H1 (cell line): ENCODE data around the gene CDC42BPB. TPM values are rescaled to one million over a fixed set of nuclear protein-coding genes. Genes with fewer than 3 reads are reported as not detected.

Experiments used
- CTCF ChIA-PET: fragments of 300-600 bp; sonication (Branson Sonifier 250); formaldehyde crosslinking; loops from one replicate; lab custom pipeline; 2021; ENCODE audit not compliant: partially characterized antibody; lab: Charles Lee
- POLR2A ChIA-PET: fragments of 300-600 bp; sonication (Branson Sonifier 250); formaldehyde crosslinking; loops from one replicate; lab custom pipeline; 2021; ENCODE audit warnings: inconsistent platforms; ENCODE audit not compliant: partially characterized antibody; lab: Charles Lee
- DNase-seq, 2 experiments: peaks; one replicate each; pipeline versions ENCODE4 v3.0.0 to v3.0.0-alpha.2; 2010 to 2022; ENCODE audit warnings: low spot score in 2 of 2, low read depth in 1 of 2, mixed read lengths in 1 of 2
- FAIRE-seq: peaks from 2 replicates; lab custom pipeline; 2011; peaks lifted over from hg19 to GRCh38; lab: Jason Lieb, UNC
- H2AFZ ChIP-seq: 2 replicates; pipeline ENCODE4 v1.8.1; 2012; ENCODE audit warnings: low read length, inconsistent platforms
- H2AK5ac ChIP-seq: 2 replicates; pipeline ENCODE4 v1.6.1; 2013; ENCODE audit warnings: low read depth, low read length
- H2BK120ac ChIP-seq: replicated peaks from 2 replicates; pipeline ENCODE3; 2013; ENCODE audit warnings: low read depth, low read length, inconsistent platforms
- H2BK12ac ChIP-seq: 2 replicates; pipeline ENCODE4 v1.6.1; 2013; ENCODE audit warnings: low read depth, low read length
- H2BK15ac ChIP-seq: 2 replicates; pipeline ENCODE4 v1.6.1; 2013; ENCODE audit warnings: low read length
- H2BK20ac ChIP-seq: 2 replicates; pipeline ENCODE4 v1.6.1; 2013; ENCODE audit warnings: low read length
- H2BK5ac ChIP-seq: 2 replicates; pipeline ENCODE4 v1.6.1; 2013; ENCODE audit warnings: low read depth, low read length
- H3K14ac ChIP-seq: 2 replicates; pipeline ENCODE4 v1.6.1; 2013; ENCODE audit warnings: inconsistent platforms; ENCODE audit not compliant: insufficient read length
- H3K18ac ChIP-seq: 2 replicates; pipeline ENCODE4 v1.6.1; 2013; ENCODE audit warnings: low read length; ENCODE audit errors: extremely low read depth
- H3K23ac ChIP-seq: 2 replicates; pipeline ENCODE4 v1.6.1; 2013; ENCODE audit warnings: inconsistent platforms; ENCODE audit not compliant: insufficient read length
- H3K23me2 ChIP-seq: 2 replicates; pipeline ENCODE4 v1.6.1; 2013; ENCODE audit warnings: low read depth, low read length
- H3K27ac ChIP-seq: 2 replicates; pipeline ENCODE4 v1.6.1; 2011; ENCODE audit warnings: low read depth, low read length, inconsistent platforms
- H3K27me3 ChIP-seq, 4 experiments: replicated peaks in 1 of 4; 1 replicate in 1 of 4; 2 replicates in 3 of 4; pipeline versions ENCODE4 v1.6.1 to v1.8.1; 2011 to 2013; ENCODE audit warnings: low read length in 3 of 4, mild to moderate bottlenecking in 3 of 4, inconsistent platforms in 2 of 4, mixed read lengths in 2 of 4, moderate library complexity in 1 of 4; ENCODE audit not compliant: control insufficient read depth in 3 of 4, insufficient read depth in 3 of 4; ENCODE audit errors: extremely low read depth in 1 of 4
- H3K36me3 ChIP-seq, 4 experiments: 2 replicates each; pipeline versions ENCODE4 v1.6.1 to v1.8.1; 2011 to 2013; ENCODE audit warnings: mild to moderate bottlenecking in 4 of 4, low read length in 3 of 4, moderate library complexity in 2 of 4, control low read depth in 1 of 4, inconsistent platforms in 1 of 4; ENCODE audit not compliant: insufficient read depth in 4 of 4, control insufficient read depth in 2 of 4
- H3K4ac ChIP-seq: replicated peaks from 2 replicates; pipeline ENCODE3; 2013; ENCODE audit warnings: low read length, low read depth, mixed read lengths, inconsistent platforms; ENCODE audit not compliant: insufficient read length
- H3K4me1 ChIP-seq, 4 experiments: replicated peaks in 1 of 4; 1 replicate in 1 of 4; 2 replicates in 3 of 4; pipeline versions ENCODE4 v1.6.1 to v1.8.1; 2011 to 2013; ENCODE audit warnings: low read length in 3 of 4, inconsistent platforms in 2 of 4, mixed read lengths in 1 of 4; ENCODE audit not compliant: insufficient read depth in 4 of 4, control insufficient read depth in 3 of 4
- H3K4me2 ChIP-seq, 2 experiments: 2 replicates each; pipeline versions ENCODE4 v1.6.1 to v1.8.1; 2011 to 2013; ENCODE audit warnings: low read depth in 2 of 2, low read length in 2 of 2, control low read depth in 1 of 2, inconsistent platforms in 1 of 2, mild to moderate bottlenecking in 1 of 2; ENCODE audit not compliant: insufficient read depth in 1 of 2
- H3K4me3 ChIP-seq, 4 experiments: fragments of 200-600, 300-600 bp in 1 of 4; sonication (generic), shearing (Covaris generic), sonication (Bioruptor Twin) in 1 of 4; 2 replicates each; pipeline versions ENCODE4 v1.5.1 to v1.8.1; 2011 to 2016; ENCODE audit warnings: low read length in 4 of 4, low read depth in 3 of 4, control low read depth in 2 of 4, inconsistent platforms in 2 of 4, mild to moderate bottlenecking in 2 of 4, mixed read lengths in 1 of 4, moderate library complexity in 1 of 4; ENCODE audit not compliant: insufficient read depth in 2 of 4; ENCODE audit errors: extremely low read depth in 1 of 4
- H3K56ac ChIP-seq: replicated peaks from 2 replicates; pipeline ENCODE3; 2013; ENCODE audit warnings: low read depth, mild to moderate bottlenecking, mixed read lengths, low read length, inconsistent platforms; ENCODE audit not compliant: insufficient read length
- H3K79me1 ChIP-seq: 2 replicates; pipeline ENCODE4 v1.6.1; 2013; ENCODE audit warnings: low read depth, low read length, control low read depth
- H3K79me2 ChIP-seq, 2 experiments: 2 replicates each; pipeline versions ENCODE4 v1.6.1 to v1.8.1; 2012 to 2013; ENCODE audit warnings: low read length in 2 of 2, mild to moderate bottlenecking in 2 of 2, inconsistent platforms in 1 of 2; ENCODE audit not compliant: insufficient read depth in 2 of 2, control insufficient read depth in 1 of 2
- H3K9ac ChIP-seq, 4 experiments: replicated peaks in 1 of 4; 1 replicate in 1 of 4; 2 replicates in 3 of 4; pipeline versions ENCODE4 v1.6.1 to v1.8.1; 2011 to 2013; ENCODE audit warnings: low read depth in 3 of 4, low read length in 3 of 4, control low read depth in 2 of 4, mild to moderate bottlenecking in 2 of 4, moderate library complexity in 2 of 4, inconsistent platforms in 1 of 4; ENCODE audit errors: extremely low read depth in 1 of 4
- H3K9me3 ChIP-seq, 2 experiments: 2 replicates each; pipeline versions ENCODE4 v1.6.1 to v1.8.1; 2012 to 2013; ENCODE audit warnings: mild to moderate bottlenecking in 2 of 2, moderate library complexity in 2 of 2, control low read depth in 1 of 2, inconsistent platforms in 1 of 2, low read depth in 1 of 2, low read length in 1 of 2, mixed read lengths in 1 of 2; ENCODE audit not compliant: insufficient read depth in 2 of 2
- H4K20me1 ChIP-seq, 2 experiments: replicated peaks in 1 of 2; 2 replicates each; pipeline versions ENCODE3 to v1.8.1; 2011 to 2013; ENCODE audit warnings: inconsistent platforms in 2 of 2, low read length in 2 of 2, mild to moderate bottlenecking in 1 of 2; ENCODE audit not compliant: insufficient read depth in 2 of 2, control insufficient read depth in 1 of 2
- H4K5ac ChIP-seq: 2 replicates; pipeline ENCODE4 v1.6.1; 2013; ENCODE audit warnings: low read length, low read depth, mixed read lengths, inconsistent platforms; ENCODE audit not compliant: insufficient read length
- H4K8ac ChIP-seq: 2 replicates; pipeline ENCODE4 v1.8.0; 2013; ENCODE audit warnings: mild to moderate bottlenecking, moderate library complexity, low read length, inconsistent platforms; ENCODE audit not compliant: insufficient read depth; ENCODE audit errors: extremely low read depth
- H4K91ac ChIP-seq: replicated peaks from 2 replicates; pipeline ENCODE3; 2013; ENCODE audit warnings: low read length, mixed read lengths, inconsistent platforms; ENCODE audit not compliant: insufficient read length
- SIRT6 ChIP-seq: IDR thresholded peaks from one replicate; pipeline ENCODE4 v1.7.1; 2012; ENCODE audit warnings: low read length, inconsistent platforms
- SP4 ChIP-seq: IDR thresholded peaks from 2 replicates; pipeline ENCODE4 v1.6.1; 2012; ENCODE audit warnings: low read length, inconsistent platforms
- WGBS, 2 experiments: shearing (Covaris generic) in 1 of 2; methylation state at CpG; one replicate each; pipeline versions ENCODE4 v1.1.6 to v1.1.7; 2013 to 2015; ENCODE audit warnings: low lambda C conversion rate in 2 of 2, mixed read lengths in 2 of 2, inconsistent platforms in 1 of 2, low coverage in 1 of 2, missing lambda C conversion rate in 1 of 2; ENCODE audit not compliant: insufficient replicate concordance in 2 of 2, insufficient coverage in 1 of 2, insufficient read length in 1 of 2; ENCODE audit errors: extremely low coverage in 1 of 2, missing lambda C conversion rate in 1 of 2; 5-methylcytosine and 5-hydroxymethylcytosine counted together
- polyA plus RNA-seq, 7 experiments: library from polyadenylated mRNA; depleted of rRNA in 3 of 7; stranded (reverse) in 5 of 7; unstranded in 2 of 7; fragments of >200 nt in 5 of 7; fragments of 200-250 nt in 2 of 7; gene quantifications; 1 replicate in 5 of 7; 2 replicates in 1 of 7; 4 replicates in 1 of 7; pipeline versions ENCODE4 v1.2.1 to v1.2.3, GENCODE V29; 2011 to 2013; ENCODE audit warnings: missing spikeins in 2 of 7, mixed read lengths in 2 of 7
- total RNA-seq: library from RNA; stranded (reverse); fragmentation: NEBNext Ultra II Directional; extraction: Animal tissue kit (Norgen Biotek cat#: 25700); gene quantifications from 2 replicates; pipeline ENCODE4 v1.2.1, GENCODE V29; 2021

CDC42BPB gene
- total and polyA plus RNA-seq, 2 of the 8 experiments (the other 6 are each of a cell fraction or from before 2014, with no cell fraction given): 51.2 to 88.2 TPM

DNA sequence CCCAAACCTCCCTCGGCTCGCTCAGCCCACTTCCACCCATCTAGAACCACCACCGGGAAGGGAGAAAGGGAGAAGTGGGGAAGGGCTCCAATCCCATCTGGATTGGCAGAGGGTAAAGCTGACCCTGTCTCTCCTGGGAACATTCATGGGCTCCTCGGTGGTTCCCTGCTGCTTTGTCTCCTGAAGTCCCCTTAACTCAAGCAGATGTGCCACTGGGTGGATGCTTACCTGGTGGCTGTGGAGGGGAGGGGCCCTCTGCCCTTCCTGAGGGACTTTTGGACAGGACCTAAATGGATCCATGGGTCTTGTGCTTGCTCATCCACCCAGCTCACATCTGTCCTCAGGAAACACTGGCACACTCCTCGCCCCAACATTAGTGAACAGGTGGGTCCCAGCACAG lies 2.2 kb upstream of the CDC42BPB start:
- no peak overlapping the region for H3K18ac ChIP-seq
- no peak overlapping the region for H2BK120ac ChIP-seq
- H3K23me2 ChIP-seq: peaks cover 12% of the 10 kb centered on the region
- H3K27ac ChIP-seq: no peak overlapping the region
- TF ChIP-seq SP4 (no peak), SIRT6 (no peak)
- no peak overlapping the region for H2BK5ac ChIP-seq
- FAIRE-seq: no peak
- no peak overlapping the region for H3K14ac ChIP-seq
- POLR2A ChIA-PET: no interaction called here
- H3K23ac ChIP-seq: no peak overlapping the region
- H3K9ac ChIP-seq: no peak overlapping the region; a peak in 1 of 7 replicates
- no peak overlapping the region; the same call in 1 of the 2 replicates for H2AK5ac ChIP-seq
- DNase-seq: no peak
- no peak overlapping the region for H2BK20ac ChIP-seq
- H3K27me3 ChIP-seq: no peaks in the 10 kb centered on the region
- H3K9me3 ChIP-seq: no peaks in the 10 kb centered on the region
- H4K91ac ChIP-seq: no peak overlapping the region
- H3K4me1 ChIP-seq: peaks cover 0 to 7% (median 0%) of the 10 kb centered on the region in 4 experiments; a peak in 5 of 7 replicates
- no peak overlapping the region for H3K4ac ChIP-seq
- no peak overlapping the region for H4K5ac ChIP-seq
- no peaks in the 10 kb centered on the region for H3K36me3 ChIP-seq
- H2BK15ac ChIP-seq: no peak overlapping the region
- 89% methylated on average over 5 of the region's 5 CpGs; no CpG with 5 or more reads in 1 of the 2 experiments for WGBS, 2 experiments
- H4K20me1 ChIP-seq: peaks cover 7 to 11% of the 10 kb centered on the region in 2 experiments
- peak overlapping the region in 1 of 2 experiments; percentile 10; a peak in 1 of 4 replicates for H3K4me2 ChIP-seq
- H3K79me2 ChIP-seq: peaks cover 16 to 18% of the 10 kb centered on the region in 2 experiments
- H2AFZ ChIP-seq: no peak overlapping the region
- H3K56ac ChIP-seq: no peak overlapping the region
- no peak overlapping the region for H2BK12ac ChIP-seq
- no peak overlapping the region for H4K8ac ChIP-seq
- CTCF ChIA-PET: interaction anchor here (1.0 to 2.0 kb wide), 5 partner anchors 10 to 38 kb away, joined by 3 to 9 read pairs (median 4); no protein-coding TSS in a partner anchor
- no peak overlapping the region for H3K4me3 ChIP-seq
- no peaks in the 10 kb centered on the region; the same call in 1 of the 2 replicates for H3K79me1 ChIP-seq
